HUES6 (cell line): ENCODE measurements around the gene CEP97.
"Not testable (repeated sequence)": the region's sequence is repeated elsewhere in the genome, so short reads cannot be mapped to it uniquely, and the experiment has no call there.

Experiments
- H3K27ac ChIP-seq: 2 replicates; pipeline ENCODE4 v1.7.0; 2013; ENCODE audit warnings: low read depth, mild to moderate bottlenecking, low read length, inconsistent platforms
- H3K27me3 ChIP-seq: 2 replicates; pipeline ENCODE4 v1.6.1; 2013; ENCODE audit warnings: low read length; ENCODE audit not compliant: control insufficient read depth, insufficient read depth
- H3K36me3 ChIP-seq: 2 replicates; pipeline ENCODE4 v1.6.1; 2013; ENCODE audit warnings: low read length; ENCODE audit not compliant: control insufficient read depth, insufficient read depth
- H3K4me1 ChIP-seq: 2 replicates; pipeline ENCODE4 v1.6.1; 2013; ENCODE audit warnings: low read length; ENCODE audit not compliant: control insufficient read depth, insufficient read depth
- H3K4me3 ChIP-seq: 2 replicates; pipeline ENCODE4 v1.5.1; 2013; ENCODE audit warnings: low read depth, low read length
- H3K9ac ChIP-seq: one replicate; pipeline ENCODE4 v1.6.1; 2013; ENCODE audit warnings: mild to moderate bottlenecking, low read length
- H3K9me3 ChIP-seq: 2 replicates; pipeline ENCODE4 v1.6.1; 2013; ENCODE audit warnings: low read depth, low read length; ENCODE audit not compliant: control insufficient read depth, insufficient read depth

CEP97 gene

GRCh38 chr3:101724329-101725193, at the start of gene CEP97:
TSS of gene CEP97 (plus strand) at chr3:101724614. CDS start at chr3:101724677, 63 bp downstream.
- Histone ChIP-seq H3K9ac (peak within 1 kb of the TSS; percentile 60), H3K27me3 (no peaks in the 10 kb centered on the region), H3K36me3 (peaks cover 26% of the 10 kb centered on the region), H3K27ac (no peak within 1 kb of the TSS), H3K4me3 (peak within 1 kb of the TSS; percentile 88), H3K4me1 (peaks cover 13% of the 10 kb centered on the region; the same call in 1 of the 2 replicates), H3K9me3 (no peaks in the 10 kb centered on the region)

GRCh38 chr3:101675709-101676215, 48.7 kb upstream of the CEP97 start:
- Histone ChIP-seq H3K27ac (no peak overlapping the region; the same call in 1 of the 2 replicates), H3K4me3 (peak overlapping the region; percentile 99), H3K36me3 (peaks cover 20% of the 10 kb centered on the region), H3K9ac (peak overlapping the region; percentile 46), H3K4me1 (peaks cover 7% of the 10 kb centered on the region; the same call in 1 of the 2 replicates), H3K9me3 (no peaks in the 10 kb centered on the region), H3K27me3 (no peaks in the 10 kb centered on the region)

DNA sequence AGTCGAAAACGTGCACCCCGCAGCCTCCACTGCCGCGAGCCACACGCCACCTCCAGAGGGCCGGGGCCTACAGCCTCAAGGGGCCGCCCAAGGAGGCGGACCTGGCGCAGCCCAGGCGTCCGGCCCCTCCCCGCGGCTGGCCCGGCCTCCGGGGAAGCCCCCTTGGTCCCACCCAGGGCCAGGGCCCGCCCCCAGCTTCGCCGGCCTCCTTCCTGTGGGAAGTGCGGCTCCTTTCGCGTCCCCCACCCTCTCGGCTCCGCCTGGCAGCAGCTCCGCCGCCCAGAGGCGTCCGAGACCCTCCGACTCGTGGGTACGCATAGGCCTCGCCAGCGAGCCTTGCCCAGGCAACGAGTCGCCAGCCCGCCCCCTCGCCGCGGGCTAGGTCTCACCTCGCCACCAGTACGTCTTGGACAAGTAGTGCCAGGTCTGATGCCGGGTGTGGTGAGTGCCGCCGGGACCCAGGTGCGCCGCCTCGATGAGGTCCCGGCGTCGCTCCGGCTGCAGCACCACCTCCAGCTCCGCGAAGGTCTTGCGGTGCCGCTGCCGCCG, 48.1 kb upstream of the CEP97 start:
- Histone ChIP-seq H3K9me3 (no peaks in the 10 kb centered on the region), H3K27ac (peak overlapping the region; percentile 66), H3K27me3 (no peaks in the 10 kb centered on the region), H3K9ac (peak overlapping the region; percentile 95), H3K4me1 (peaks cover 7% of the 10 kb centered on the region; the same call in 1 of the 2 replicates), H3K4me3 (peak overlapping the region; percentile 99), H3K36me3 (peaks cover 20% of the 10 kb centered on the region)

DNA sequence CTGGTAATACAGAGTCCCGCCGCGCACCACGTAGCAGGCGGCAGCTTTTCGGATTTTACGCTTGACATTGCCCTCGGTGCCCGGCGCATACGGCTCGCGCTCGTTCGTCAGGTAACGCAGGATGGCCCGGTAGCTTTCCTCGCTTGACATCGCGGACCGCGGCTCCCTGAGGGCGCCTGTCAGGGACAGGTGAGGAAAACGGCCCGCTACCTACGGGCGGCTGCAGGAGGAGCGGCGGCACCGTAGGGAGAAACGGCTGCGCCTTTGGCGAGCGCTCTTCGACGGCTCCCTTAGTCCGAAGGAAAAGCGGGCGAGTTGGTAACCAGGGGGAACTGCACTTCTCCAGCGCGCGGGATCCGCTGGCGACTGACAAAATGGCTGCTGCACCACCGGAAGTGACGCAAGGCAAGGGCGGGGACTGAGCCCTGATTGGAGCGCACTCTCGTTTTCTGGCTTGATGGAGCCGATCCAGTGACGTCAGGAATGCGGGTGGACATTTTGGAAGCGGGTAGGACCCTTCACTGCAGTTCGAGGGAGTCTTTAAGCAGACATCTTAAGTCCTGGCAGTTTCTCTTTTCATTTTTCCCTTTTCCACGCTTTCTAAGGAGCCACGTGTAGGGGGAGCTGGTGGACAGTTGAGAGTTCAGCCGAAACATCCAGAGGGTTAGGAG, 47.5 kb upstream of the CEP97 start, which contains the start of gene ZBTB11:
ZBTB11 (minus strand) TSS at position 368 of the 671 bp plus-strand sequence; CDS start at position 150, 218 bp downstream.
- Histone ChIP-seq H3K4me1 (peaks cover 7% of the 10 kb centered on the region; the same call in 1 of the 2 replicates), H3K9me3 (no peaks in the 10 kb centered on the region), H3K9ac (peak within 1 kb of the TSS; percentile 95), H3K27ac (peak within 1 kb of the TSS; percentile 66), H3K36me3 (peaks cover 21% of the 10 kb centered on the region), H3K4me3 (peak within 1 kb of the TSS; percentile 99), H3K27me3 (no peaks in the 10 kb centered on the region)

DNA sequence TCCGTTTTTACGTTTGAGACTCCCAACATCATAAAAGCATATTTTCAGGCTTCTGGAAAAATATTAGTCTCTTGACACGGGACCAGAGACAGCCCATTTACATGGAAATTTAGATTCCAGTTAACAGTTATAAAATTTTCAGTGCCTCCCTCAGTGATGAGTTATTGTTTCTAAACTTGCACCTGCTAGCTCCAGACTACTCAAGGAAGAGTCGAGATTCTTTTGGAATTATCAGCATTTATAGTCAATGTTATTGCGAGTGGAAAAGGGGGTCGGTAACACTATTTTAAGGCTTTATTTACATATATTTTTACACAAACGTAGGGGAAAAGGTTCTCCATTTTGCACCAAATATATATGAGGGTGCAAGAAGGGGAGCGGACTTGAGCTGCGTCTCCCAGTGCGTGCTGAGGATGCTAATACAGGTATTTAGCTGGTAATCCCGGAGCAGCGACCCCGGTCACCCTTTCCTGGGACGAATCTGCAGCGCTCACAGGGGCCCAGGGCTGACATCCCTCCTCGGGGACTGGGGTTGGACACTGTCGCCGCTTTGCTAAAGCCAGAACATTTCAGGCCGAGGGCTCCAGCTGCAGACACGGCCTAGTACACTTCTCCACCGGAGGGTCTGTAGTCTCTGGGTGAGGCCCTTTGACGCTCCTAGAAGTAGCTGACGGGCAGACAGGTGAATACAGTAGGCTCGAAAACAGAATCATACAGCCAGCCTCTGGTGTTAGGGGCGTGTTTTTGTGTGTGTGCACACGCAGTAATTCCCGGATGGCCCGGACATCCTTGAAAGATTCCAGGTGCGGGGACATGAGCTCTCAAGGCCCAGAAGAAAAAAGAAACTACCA, 46.8 kb upstream of the CEP97 start:
- no peak overlapping the region for H3K27ac ChIP-seq
- peaks cover 7% of the 10 kb centered on the region; the same call in 1 of the 2 replicates for H3K4me1 ChIP-seq
- no peak overlapping the region for H3K9ac ChIP-seq
- no peaks in the 10 kb centered on the region for H3K27me3 ChIP-seq
- H3K9me3 ChIP-seq = no peaks in the 10 kb centered on the region
- peak overlapping the region; percentile 47 for H3K4me3 ChIP-seq
- H3K36me3 ChIP-seq = peaks cover 29% of the 10 kb centered on the region

GRCh38 chr3:101678837-101679236, 45.6 kb upstream of the CEP97 start:
- H3K4me1 ChIP-seq, H3K4me3 ChIP-seq, H3K9ac ChIP-seq, H3K9me3 ChIP-seq, H3K27me3 ChIP-seq, H3K27ac ChIP-seq: not testable (repeated sequence)
- H3K36me3 ChIP-seq = peaks cover 40% of the 10 kb centered on the region

DNA sequence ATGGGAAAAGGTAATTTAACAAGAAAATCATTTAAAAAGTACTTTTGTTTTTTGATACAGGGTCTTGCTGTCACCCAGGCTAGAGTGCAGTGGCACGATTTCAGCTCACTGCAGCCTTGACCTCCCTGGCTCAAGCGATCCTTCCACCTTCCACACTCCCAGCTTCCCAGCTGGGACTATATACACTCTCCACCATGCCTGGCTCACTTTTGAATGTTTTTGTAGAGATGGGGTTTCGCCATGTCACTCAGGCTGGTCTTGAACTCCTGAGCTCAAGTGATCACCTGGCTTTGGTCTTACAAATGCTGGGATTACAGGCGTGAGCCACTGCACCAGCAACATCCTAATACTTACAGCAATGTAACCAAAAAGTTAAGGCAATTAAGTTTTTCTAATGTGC, 43.9 kb upstream of the CEP97 start:
- H3K27ac ChIP-seq = no peak overlapping the region

GRCh38 chr3:101685050-101685400, 39.4 kb upstream of the CEP97 start:
- Histone ChIP-seq H3K36me3 (peaks cover 62% of the 10 kb centered on the region), H3K27ac (peak overlapping the region; percentile 90; the same call in 1 of the 2 replicates), H3K9ac (peak overlapping the region; percentile 98), H3K4me3 (peak overlapping the region; percentile 91), H3K27me3 (no peaks in the 10 kb centered on the region), H3K9me3 (no peaks in the 10 kb centered on the region), H3K4me1 (peaks cover 10% of the 10 kb centered on the region)

More for the DNA sequence above, 43.9 kb upstream of the CEP97 start:
- no peak overlapping the region for H3K9ac ChIP-seq
- H3K4me1 ChIP-seq = peaks cover 12% of the 10 kb centered on the region
- no peaks in the 10 kb centered on the region for H3K27me3 ChIP-seq
- H3K9me3 ChIP-seq = no peaks in the 10 kb centered on the region
- H3K36me3 ChIP-seq = peaks cover 57% of the 10 kb centered on the region
- H3K4me3 ChIP-seq = no peak overlapping the region

- Histone ChIP-seq H3K27ac (peak overlapping the region; percentile 90), H3K4me3 (peak overlapping the region; percentile 91), H3K9ac (peak overlapping the region; percentile 98), H3K4me1 (peaks cover 15% of the 10 kb centered on the region), H3K27me3 (no peaks in the 10 kb centered on the region), H3K36me3 (peaks cover 54% of the 10 kb centered on the region), H3K9me3 (no peaks in the 10 kb centered on the region)
These were observed 38.5 kb upstream of the CEP97 start for GRCh38 chr3:101685870-101686307.
